Measurements from ENCODE around the gene IL4. TPM values are rescaled to one million over a fixed set of nuclear protein-coding genes. Genes with fewer than 3 reads are reported as not detected.

Gene IL4
- polyA plus RNA-seq, 4 donors: 0.09 TPM; not detected in 3

DNA sequence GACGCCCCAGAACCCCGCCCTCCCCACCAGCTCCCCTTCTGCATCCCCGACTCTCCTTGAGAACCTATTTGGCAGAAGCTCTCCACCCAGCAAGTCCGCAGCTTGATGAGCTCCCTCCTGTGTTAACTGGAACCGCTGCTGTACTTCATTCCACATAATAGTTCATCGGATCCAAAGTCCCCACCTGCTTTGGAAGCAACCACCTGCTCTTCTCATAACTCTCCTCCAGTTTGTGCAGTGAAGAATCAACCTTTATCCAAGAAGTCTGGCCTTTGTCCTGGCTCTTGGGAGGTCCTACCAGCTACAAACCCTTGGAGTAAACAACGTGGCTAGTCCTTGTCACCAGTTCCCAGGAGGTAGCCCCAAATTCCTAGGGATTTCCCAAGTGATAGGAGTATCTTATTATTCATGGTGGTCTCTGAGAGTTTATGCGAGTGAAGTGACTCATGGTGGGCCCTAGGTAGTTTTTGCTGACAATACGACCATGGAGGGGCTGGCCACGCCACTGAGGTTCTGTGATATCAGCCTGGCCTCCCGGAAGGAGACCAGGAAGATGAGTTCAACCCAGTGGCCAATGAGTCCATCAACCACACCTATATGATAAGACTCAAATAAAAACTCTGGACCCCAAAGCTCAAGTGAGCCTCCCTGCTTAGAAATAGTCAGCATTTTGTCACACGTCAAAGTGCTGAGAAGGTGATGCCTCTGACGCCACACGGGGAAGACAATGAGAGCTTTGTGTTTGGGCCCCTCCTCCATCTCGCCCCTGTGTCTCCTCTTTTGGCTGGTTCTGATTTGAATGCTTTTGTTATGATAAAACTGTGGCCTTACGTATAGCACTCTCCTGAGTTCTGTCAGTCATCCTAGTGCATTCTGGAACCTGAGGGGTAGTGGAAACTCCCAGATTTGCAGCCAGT, 3.6 kb upstream of the IL4 start:
- no peak for DNase-seq (ENCODE audit: low read depth in 4 of 4, low spot score in 3 of 4)

- no peak for DNase-seq (ENCODE audit: low read depth in 4 of 4, low spot score in 3 of 4)
Measured at GRCh38 chr5:132671000-132671399, 2.8 kb upstream of the IL4 start.

DNA sequence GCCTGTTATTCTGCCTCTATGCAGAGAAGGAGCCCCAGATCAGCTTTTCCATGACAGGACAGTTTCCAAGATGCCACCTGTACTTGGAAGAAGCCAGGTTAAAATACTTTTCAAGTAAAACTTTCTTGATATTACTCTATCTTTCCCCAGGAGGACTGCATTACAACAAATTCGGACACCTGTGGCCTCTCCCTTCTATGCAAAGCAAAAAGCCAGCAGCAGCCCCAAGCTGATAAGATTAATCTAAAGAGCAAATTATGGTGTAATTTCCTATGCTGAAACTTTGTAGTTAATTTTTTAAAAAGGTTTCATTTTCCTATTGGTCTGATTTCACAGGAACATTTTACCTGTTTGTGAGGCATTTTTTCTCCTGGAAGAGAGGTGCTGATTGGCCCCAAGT, 301 bp upstream of the IL4 start:
- no peak for DNase-seq (ENCODE audit: low read depth in 4 of 4, low spot score in 3 of 4)

DNA sequence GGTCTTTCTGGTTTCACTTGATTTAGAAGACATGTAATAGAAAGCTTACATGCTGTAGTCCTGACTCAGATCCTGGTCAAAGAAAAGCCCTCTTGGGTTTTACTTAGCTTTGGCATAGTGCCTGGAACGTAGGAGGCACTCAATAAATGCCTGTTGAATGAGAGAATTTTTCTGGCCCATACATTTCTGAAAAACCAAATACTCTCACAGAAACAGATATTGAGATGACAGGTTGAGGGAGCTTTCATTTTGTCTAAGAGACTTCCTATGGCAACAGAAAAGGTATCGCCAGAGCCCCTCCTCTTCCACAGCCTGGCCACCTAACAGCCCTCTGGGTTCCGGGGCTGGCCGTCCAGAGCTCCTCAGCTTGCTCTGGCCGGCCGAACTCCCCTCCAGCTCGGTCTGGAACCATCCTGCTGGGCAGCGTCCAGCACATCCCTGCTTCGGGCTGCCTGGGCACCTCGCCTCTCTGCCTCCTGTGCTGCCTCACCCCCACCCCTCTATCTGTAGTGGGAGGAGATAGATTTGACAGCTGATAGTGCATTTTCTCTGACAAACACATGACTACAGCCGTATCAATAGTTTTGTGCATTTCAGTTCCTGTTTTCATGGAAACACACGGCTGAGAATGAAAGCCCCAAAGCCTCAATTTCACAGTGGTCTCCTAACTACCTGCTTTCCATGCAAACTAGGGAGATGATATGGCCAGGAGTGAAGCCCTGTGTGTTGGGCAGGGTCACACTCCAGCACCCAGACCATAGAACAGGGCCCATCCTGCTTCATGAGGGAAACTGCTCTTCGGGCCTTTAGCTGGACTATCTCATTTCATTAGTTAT, 1.1 kb downstream of the IL4 start:
- no peak for DNase-seq (ENCODE audit: low read depth in 4 of 4, low spot score in 3 of 4)

DNA sequence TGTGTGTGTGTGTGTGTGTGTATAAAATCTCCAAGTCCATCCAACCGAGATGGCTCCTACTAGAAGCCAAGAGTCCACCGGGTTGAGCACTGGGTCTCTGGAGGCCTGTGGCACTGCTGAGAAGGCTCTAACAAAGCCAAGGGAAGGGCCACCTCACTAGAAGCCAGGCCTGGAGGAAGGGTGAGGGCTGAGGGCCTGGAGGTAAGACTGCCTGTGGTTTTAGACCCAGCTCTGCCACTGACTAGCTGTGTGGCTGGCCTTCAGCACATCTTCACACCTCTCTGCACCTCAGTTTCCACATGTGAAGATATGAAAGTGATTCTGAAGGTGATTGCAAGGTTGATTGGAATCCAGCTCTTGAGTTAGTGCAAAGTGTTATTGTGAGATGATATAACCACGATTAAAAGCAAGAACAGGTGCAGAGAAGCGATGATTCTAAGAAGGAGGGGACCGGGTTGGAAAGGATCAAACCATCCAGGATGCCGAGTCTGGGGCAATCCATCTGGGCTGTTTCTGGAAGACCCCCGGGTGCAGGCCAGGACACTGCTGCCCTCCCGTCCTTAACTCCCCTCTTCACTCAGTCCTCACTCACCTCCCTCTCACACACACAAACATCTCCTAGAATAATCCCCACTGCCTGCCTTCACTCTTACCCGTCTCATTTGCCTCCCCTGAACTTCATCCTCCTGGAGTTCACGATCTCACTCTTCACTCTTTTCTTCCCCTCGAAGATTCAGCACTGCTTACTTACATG, 2.3 kb downstream of the IL4 start:
- no peak for DNase-seq (ENCODE audit: low read depth in 4 of 4, low spot score in 3 of 4)

- DNase-seq (ENCODE audit: low read depth in 4 of 4, low spot score in 3 of 4): no peak
Measured at GRCh38 chr5:132677191-132677590, 3.4 kb downstream of the IL4 start.

DNA sequence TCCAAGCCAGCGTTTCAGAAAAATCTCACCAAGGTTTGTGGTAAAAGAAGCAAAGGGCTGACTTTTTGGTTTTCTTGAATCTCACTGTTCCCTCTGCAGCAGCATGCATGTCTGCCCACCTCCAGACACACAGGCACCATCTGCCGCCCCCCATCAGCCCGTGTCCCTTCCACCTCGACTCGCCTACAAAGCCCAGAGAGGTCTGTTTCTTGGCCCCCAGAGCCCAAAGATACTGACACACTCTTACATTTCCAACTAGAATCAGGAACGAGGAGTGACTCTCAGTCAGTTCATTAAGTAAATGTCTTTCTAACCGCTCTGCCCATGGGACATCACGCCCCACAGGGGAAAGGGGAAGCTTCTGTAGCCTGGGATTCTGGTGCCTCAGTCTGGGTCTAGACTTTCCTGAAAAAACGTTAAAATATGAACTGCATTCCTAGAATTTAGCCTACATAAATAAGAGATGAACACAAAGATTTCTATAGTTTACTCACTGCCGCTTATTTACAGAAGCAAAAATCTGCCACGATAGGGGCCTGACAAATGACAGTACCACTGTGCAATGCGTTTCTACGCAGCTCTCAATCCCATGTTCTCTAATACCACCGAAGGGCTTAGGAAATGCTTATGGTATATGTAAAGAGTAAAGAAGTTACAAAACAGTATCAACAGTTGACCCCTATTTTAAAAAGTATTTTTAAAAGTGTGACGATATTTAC, 4.1 kb downstream of the IL4 start:
- no peak for DNase-seq (ENCODE audit: low read depth in 4 of 4, low spot score in 3 of 4)

- no peak for DNase-seq (ENCODE audit: low read depth in 4 of 4, low spot score in 3 of 4)
Measured at GRCh38 chr5:132678735-132679134, 4.9 kb downstream of the IL4 start.

DNA sequence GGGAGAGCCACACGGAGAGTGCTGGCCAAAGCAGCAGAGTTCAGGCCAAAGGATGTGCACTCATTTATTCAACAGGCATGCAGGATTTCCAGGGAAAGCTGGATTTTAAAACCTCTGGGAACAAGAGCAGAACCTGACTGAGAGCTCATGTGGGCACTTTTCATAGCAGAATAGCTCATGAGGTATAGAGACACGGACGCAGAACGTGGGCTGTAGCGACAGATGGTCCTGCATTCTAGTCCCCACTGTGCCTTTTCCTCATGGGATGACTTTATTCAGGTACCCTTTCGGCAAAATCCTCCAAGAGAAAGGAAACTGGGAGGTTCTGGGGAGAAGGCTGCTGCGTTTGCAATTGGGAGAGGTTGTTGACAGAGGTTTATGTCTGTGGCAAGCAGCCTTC, 5.4 kb downstream of the IL4 start:
- no peak for DNase-seq (ENCODE audit: low read depth in 4 of 4, low spot score in 3 of 4)

DNA sequence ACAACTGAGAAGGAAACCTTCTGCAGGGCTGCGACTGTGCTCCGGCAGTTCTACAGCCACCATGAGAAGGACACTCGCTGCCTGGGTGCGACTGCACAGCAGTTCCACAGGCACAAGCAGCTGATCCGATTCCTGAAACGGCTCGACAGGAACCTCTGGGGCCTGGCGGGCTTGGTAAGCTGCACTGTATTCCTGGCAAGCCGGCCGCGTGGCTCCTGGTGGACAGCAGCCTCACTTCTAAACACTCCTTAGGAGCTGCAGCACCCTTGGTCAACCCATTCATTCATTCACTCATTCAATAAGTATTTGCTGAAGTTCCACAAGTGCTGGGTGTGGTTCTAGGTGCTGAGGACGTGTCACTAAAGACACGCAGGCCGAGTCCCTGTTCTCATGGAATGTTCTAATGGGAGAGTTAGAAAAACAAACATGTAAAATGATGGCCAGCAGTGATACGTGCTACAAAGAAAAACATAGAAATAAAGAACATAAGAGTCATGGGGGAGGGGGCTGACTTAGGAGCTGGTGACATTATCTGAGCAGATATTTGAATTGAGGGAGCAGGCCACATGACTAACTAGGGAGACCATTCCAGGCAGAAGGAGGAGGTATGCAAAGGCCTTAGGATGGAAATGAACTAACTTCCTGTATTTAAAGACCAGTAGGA, 6.1 kb downstream of the IL4 start:
- no peak for DNase-seq (ENCODE audit: low read depth in 4 of 4, low spot score in 3 of 4)

- no peak for DNase-seq (ENCODE audit: low read depth in 4 of 4, low spot score in 3 of 4)
Measured at GRCh38 chr5:132680780-132681475, 7.1 kb downstream of the IL4 start.

GRCh38 chr5:132681476-132681831, 7.7 kb downstream of the IL4 start:
- no peak for DNase-seq (ENCODE audit: low read depth in 4 of 4, low spot score in 3 of 4)

GRCh38 chr5:132681983-132682382, 8.2 kb downstream of the IL4 start:
- no peak for DNase-seq (ENCODE audit: low read depth in 4 of 4, low spot score in 3 of 4)

- no peak for DNase-seq (ENCODE audit: low read depth in 4 of 4, low spot score in 3 of 4)
Measured at GRCh38 chr5:132684491-132684890, 10.7 kb downstream of the IL4 start.

DNA sequence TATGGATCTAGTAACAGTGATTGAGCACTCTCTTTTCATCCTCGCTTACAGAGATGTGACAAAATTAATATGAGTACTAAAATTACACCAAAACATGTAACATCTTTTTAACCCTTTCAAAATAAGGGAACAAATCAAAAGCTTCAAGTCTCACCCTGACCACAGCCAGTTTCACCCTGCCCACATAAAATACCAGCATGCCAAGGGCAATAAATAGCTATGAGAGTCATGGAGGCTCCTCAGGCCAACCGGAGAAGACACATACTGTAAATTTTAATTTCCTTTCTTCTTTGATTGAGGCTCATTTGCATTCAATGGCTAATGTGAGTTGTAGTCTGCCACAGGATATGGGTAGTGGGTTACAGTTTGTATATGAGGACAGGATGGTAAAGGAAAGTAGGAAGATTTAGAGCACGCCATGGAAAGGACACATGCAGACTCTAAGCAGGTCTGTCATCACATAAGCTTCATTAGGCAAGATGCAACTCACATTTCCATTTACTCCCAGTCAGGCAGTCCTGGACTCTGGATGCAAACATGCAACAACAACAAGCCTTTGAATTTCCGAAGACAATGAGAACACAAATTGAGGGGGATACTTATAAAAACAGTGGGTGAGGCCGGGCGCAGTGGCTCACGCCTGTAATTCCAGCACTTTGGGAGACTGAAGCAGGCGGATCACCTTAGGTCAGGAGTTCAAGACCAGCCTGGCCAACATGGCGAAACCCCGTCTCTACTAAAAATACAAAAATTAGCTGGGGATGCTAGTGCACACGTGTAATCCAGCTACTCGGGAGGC, 11.3 kb downstream of the IL4 start:
- DNase-seq (ENCODE audit: low read depth in 4 of 4, low spot score in 3 of 4): no peak

DNA sequence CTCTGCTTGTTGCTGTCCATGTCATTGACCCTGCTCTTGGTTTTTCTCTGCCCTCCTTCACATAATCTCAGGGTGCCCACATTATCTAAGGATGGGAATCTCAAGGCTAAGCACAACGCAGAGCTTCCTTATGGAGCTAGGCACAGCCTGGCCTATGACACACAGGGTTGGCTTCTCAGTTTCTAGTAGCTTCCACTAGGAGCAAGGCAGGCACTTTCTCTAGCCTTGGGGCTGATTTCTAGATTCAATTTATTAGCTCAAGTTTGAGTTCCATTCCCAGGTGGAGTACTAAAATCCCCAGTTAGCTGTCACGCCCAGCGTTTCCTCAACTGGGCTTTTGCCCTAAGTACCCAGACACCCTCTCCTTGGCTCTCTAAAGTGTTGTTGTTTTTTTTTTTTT, 12.4 kb downstream of the IL4 start:
- no peak for DNase-seq (ENCODE audit: low read depth in 4 of 4, low spot score in 3 of 4)

- DNase-seq (ENCODE audit: low read depth in 4 of 4, low spot score in 3 of 4): no peak
Measured at GRCh38 chr5:132687995-132688394, 14.2 kb downstream of the IL4 start.

GRCh38 chr5:132688536-132689339, 14.9 kb downstream of the IL4 start:
- DNase-seq (ENCODE audit: low read depth in 4 of 4, low spot score in 3 of 4): no peak

Data from right renal pelvis (tissue), 4 donors.